HG03354 (cell line): Measurements from ENCODE around the gene RYR1.
"Not testable (repeated sequence)": the region's sequence is repeated elsewhere in the genome, so short reads cannot be mapped to it uniquely, and the experiment has no call there.

Experiments
- ATAC-seq: cut with Tn5 transposase; IDR thresholded peaks from one replicate; pipeline ENCODE4 v1.9.1; 2021; ENCODE audit warnings: mild to moderate bottlenecking; ENCODE audit not compliant: unreplicated experiment, poor library complexity, severe bottlenecking

Gene RYR1

GRCh38 chr19:38452430-38453366, 19.2 kb downstream of the RYR1 start:
- no peak for ATAC-seq

DNA sequence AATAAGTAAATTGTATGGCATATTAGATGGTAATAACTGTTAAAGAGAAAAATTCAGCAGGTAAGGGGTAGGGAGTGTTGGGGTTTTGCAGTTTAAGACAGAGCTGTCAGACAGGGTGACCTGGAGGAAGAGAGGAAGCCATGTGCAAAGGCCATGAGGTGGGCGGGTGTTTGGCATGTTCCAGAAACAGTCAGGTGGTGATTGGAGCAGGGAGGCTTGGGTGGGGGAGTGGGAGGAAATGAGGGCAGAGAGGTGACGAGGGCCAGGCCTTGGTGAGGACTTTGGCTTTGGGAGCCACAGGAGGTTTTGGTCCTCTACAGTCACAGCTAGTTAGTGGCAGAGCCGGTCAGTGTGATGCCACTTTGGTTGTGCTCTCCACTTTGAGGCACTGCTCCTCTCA, 20.1 kb downstream of the RYR1 start:
- no peak for ATAC-seq

GRCh38 chr19:38455031-38455430, 21.5 kb downstream of the RYR1 start:
- ATAC-seq: no peak

DNA sequence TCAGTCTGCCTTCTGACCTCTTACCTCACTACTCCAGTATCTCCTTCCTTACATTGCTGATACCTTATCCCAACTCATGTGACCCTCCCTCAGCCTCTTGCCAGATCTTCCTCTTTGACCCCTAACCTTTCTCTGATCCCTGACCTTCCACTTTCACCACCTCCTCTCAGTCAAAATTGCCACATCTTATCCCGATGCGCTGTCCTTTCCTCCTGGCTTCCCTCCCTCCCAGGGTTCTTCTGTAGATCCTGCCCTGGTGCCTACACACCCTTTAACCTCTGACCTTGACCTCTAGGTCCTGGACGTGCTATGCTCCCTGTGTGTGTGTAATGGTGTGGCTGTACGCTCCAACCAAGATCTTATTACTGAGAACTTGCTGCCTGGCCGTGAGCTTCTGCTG, 23.7 kb downstream of the RYR1 start:
- no peak for ATAC-seq

DNA sequence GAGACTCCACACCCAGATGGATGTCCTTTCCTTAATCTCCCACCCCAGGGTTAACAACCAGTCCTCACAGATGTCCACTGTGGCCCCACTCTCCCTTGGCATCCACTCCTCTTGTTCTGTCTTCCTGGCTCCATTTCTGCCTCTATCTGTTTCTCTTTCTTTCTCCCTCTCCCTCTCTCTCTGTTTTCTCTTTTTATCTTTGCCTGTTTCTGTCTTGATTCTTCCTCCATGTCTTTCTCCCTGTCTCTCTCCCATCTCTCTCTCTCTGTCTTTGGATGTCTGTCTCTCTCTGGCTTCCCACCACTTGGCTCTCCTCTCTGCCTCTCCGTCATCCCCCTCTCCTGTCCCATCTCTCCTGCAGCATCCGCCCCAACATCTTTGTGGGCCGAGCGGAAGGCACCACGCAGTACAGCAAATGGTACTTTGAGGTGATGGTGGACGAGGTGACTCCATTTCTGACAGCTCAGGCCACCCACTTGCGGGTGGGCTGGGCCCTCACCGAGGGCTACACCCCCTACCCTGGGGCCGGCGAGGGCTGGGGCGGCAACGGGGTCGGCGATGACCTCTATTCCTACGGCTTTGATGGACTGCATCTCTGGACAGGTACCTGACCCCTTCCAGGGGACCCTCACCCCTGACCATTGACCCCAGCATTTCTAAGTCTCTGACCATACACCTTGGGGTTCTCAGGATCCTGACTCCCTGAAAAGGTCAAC, 24.4 kb downstream of the RYR1 start:
- ATAC-seq: no peak

DNA sequence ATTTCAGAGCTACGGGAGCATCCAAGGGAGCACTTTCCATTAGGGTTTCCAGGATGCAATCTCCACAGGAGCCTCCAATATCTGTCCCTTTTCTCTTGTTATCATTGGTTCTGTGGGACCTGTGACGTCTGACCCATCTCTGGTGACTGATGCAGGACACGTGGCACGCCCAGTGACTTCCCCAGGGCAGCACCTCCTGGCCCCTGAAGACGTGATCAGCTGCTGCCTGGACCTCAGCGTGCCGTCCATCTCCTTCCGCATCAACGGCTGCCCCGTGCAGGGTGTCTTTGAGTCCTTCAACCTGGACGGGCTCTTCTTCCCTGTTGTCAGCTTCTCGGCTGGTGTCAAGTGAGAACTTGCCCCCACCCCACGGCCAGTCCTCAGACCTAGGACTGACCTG, 25.5 kb downstream of the RYR1 start:
- ATAC-seq: no peak

GRCh38 chr19:38463365-38463764, 29.9 kb downstream of the RYR1 start:
- ATAC-seq: no peak

DNA sequence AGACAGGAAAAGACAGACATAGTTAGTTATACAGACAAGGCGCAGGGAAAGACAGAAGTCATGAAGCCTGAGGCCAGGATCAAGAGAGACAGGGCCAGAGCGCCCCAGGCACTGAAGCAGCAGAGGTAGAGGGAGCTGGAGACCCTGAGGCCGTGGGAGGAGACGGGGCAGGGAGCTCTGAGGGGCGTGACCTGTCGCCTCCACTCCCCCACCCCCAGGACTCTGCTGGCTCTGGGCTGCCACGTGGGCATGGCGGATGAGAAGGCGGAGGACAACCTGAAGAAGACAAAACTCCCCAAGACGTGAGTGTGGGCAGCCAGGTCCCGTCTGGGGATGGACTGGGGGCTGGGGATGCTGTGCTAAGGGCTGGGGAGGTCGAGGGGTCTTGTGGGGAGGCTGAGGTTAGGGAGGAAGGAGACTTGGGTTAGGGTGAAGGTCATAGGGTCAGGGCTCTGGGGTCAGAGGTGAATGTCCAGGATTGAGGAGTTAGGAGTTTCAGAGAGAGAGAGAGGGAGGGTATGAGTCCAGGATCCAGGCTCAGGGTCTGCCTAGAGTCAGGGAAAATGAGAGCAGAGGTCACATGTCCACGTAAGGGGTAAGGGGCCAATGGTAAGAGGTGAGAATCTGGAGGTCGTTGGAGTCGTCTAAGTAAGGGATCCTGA, 31.1 kb downstream of the RYR1 start:
- ATAC-seq: no peak

- no peak for ATAC-seq
Measured at GRCh38 chr19:38466050-38466449, 32.6 kb downstream of the RYR1 start.

DNA sequence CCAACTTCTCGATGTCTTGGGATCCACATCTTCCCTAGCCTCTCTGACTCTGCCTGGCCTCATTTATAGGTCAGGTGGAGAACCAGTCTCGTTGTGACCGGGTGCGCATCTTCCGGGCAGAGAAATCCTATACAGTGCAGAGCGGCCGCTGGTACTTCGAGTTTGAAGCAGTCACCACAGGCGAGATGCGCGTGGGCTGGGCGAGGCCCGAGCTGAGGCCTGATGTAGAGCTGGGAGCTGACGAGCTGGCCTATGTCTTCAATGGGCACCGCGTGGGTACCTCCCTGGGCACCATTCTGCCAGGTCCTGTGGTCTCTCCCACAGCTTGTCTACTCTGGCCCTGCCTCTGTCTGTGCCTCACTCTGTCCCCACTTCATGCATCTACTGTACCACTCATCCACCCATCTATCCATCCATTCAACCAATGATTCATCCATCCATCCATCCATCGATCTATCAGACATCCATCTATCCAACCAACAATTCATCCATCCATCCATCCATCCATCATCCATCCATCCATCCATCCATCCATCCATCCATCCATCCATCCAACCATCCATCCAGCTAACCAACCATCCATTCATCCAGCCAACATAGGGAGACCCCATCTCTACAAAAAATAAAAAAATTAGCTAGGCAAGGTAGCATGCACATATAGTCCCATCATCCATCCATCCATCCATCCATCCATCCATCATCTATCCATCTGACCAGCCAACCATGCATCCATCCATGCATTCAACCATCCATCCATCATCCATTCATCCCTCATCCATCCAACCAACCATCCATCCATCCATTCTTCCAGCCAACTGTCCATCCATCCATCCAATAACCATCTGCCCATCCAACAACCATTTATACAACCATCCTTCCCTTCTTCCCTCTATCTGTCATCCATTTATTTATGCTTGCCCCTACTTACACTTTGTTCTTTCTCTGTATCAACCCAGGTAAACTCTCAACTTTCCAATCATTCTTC, 34.3 kb downstream of the RYR1 start:
- ATAC-seq: no peak

DNA sequence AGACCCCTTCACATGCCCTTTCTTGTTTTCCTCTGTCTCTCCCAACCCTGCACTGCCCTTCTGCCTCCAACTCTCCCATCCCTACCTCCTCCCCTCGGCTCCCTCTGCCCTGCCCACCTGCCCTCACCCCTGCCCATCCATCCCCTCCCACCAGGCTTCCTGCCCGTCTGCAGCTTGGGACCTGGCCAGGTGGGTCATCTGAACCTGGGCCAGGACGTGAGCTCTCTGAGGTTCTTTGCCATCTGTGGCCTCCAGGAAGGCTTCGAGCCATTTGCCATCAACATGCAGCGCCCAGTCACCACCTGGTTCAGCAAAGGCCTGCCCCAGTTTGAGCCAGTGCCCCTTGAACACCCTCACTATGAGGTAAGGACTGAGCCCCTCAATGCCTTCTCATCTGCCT, 35.7 kb downstream of the RYR1 start:
- no peak for ATAC-seq

DNA sequence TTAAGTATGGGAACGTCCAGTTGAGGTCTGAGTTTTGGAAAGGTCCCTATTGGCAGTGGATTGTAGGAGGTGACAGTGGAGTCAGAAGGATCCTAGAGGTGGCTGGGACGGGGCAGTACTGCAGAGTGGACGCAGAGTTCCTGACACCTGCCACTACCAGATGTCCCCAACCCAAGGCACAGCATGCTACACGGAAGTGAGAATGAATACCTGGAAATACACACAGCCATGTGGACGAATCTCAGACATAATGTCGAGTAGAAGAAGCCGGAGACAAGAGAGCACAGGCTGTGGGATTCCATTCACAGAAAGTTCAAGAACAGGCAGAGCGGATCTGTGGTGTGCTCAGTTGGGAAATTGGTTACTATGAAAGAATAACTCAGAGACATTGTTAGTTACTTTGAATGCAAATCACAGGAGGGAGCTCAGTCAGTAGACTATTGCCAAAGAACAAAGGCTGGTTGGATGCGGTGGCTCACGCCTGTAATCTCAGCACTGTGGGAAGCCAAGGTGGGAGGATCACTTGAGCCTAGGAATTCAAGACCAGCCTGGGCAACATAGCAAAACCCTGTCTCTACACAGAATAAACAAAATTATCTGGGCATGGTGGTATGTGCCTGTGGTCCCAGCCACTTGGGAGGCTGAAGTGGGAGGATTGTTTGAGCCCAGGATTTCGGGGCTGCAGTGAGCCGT, 37.4 kb downstream of the RYR1 start:
- ATAC-seq: no peak

GRCh38 chr19:38472725-38473124, 39.2 kb downstream of the RYR1 start:
- ATAC-seq: not testable (repeated sequence)

GRCh38 chr19:38473201-38473600, 39.7 kb downstream of the RYR1 start:
- ATAC-seq: no peak

- ATAC-seq: no peak
Measured at GRCh38 chr19:38475176-38475575, 41.7 kb downstream of the RYR1 start.

- ATAC-seq: no peak
Measured at GRCh38 chr19:38478273-38478971, 44.9 kb downstream of the RYR1 start.

DNA sequence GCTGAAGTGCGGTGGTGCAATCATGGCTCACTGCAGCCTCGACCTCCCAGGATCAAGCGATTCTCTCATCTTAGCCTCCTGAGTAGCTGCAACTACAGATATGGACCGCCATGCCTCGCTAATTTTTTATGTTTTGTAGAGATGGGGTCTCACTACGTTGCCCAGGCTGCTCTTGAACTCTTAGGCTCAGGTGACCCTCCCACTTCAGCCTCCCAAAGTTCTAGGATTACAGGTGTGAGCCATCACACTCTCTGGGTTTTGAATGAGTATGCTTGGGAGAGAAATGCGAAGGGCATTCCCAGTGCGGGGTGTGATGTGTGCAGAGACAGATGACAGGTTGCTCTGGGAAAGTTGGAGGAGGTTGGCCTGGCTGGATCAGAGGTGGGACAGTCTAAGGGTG, 49.0 kb downstream of the RYR1 start:
- ATAC-seq: no peak

DNA sequence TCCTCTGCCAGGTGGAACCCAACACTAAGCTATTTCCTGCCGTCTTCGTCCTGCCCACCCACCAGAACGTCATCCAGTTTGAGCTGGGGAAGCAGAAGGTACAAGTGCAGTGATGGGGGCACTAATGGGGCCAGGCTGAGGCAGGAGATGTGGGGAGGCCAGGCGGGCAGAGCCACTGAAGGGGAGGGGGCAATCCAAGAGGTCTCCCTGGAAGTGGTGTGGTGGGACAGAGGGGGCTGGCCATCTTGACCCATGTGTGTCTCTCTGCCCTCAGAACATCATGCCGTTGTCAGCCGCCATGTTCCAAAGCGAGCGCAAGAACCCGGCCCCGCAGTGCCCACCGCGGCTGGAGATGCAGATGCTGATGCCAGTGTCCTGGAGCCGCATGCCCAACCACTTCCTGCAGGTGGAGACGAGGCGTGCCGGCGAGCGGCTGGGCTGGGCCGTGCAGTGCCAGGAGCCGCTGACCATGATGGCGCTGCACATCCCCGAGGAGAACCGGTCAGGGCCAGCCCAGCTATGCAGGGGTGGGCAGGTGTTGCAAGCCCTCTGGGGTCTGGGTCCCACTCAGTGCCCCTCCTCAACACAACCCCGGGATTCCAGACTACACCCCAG, 49.6 kb downstream of the RYR1 start:
- ATAC-seq: no peak
